C4-2B (cell line): ENCODE results near the gene ATRNL1.
A peak's percentile ranks its signal among the peaks of the same experiment; 100 is the strongest.

ENCODE experiments used
- H3K27ac ChIP-seq: fragments of 450-650 bp; 2 replicates; pipeline ENCODE4 v1.5.1; 2017
- CTCF ChIP-seq: fragments of 450-650 bp; conservative IDR thresholded peaks from 2 replicates; pipeline ENCODE4 v1.5.1; 2017; ENCODE audit warnings: mild to moderate bottlenecking
- ZFX ChIP-seq: fragments of 450-650 bp; IDR thresholded peaks from 2 replicates; pipeline ENCODE4 v1.6.1; 2017

The ATRNL1 gene

DNA sequence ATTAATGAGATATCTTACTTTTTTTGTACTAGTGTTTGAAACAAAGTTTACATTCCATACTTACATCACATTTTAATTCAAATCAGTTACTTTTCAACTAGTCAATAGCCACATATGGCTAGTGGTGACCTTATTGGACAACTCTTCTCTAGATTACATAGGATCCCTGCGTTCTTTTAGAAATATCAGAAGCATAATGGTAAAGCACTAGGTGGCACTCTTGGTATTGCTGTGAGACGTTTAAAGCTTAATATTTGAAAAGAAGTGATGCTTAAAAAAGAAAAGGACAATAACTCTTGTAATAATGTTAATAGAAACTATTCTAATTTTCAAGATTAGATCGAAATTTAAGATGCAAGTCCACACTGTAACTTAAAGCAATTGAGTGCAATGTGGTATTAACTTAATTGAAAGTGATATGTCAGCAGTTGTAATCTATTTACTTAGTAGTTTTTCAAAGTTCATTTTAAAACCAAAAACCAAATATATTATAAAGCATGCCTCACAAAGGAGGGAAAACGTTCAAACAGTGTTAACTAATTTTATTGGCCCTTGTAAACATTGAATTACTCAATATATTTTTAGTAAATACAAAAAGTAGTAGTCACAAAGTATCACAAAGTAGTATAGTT, 339.1 kb downstream of the ATRNL1 start:
- TF ChIP-seq CTCF: peak; percentile 81
- no peak for TF ChIP-seq ZFX
- no peak overlapping the region for H3K27ac ChIP-seq

GRCh38 chr10:115436999-115437398, 343.8 kb downstream of the ATRNL1 start:
- no peak for TF ChIP-seq ZFX
- no peak for TF ChIP-seq CTCF
- no peak overlapping the region for H3K27ac ChIP-seq

DNA sequence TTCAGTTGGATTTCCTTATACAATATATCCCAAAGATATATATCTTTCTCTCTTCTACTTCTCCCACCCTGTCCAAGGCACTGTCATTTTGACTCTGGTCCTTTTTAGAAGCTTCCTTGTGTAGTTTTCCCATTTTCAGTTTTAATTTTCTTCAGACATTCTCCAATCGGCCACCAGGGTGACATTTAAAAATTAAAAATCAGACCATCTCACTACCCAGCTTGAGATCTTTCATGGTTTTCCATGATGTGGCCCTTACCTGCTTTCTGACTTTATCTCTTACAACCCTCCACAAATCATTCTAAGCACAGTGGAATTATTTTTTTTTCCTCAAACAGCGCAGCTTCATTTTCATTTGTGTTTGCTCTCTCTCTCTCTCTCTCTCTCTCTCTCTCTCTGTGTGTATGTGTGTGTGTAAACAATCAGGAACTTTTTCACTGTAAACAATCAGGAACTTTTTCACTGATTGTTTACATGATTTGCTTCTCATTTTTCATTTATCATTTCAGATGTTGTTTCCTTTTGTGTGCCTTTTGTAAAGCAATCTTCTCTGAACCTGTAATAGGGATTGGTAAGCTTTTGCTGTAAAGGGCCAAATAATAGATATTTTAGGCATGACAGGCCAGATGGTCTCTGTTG, 348.9 kb downstream of the ATRNL1 start:
- peak; percentile 67 for TF ChIP-seq CTCF
- no peak for TF ChIP-seq ZFX
- H3K27ac ChIP-seq: no peak overlapping the region

GRCh38 chr10:115456812-115457211, 363.6 kb downstream of the ATRNL1 start:
- H3K27ac ChIP-seq: no peak overlapping the region
- TF ChIP-seq ZFX (no peak), CTCF (no peak)

- TF ChIP-seq CTCF (no peak), ZFX (no peak)
- no peak overlapping the region for H3K27ac ChIP-seq
Measured at GRCh38 chr10:115483294-115483693, 390.1 kb downstream of the ATRNL1 start.

GRCh38 chr10:115491526-115492140, 398.5 kb downstream of the ATRNL1 start:
- TF ChIP-seq ZFX (no peak), CTCF (no peak)
- no peak overlapping the region for H3K27ac ChIP-seq

- TF ChIP-seq ZFX (no peak), CTCF (no peak)
- no peak overlapping the region for H3K27ac ChIP-seq
Measured at GRCh38 chr10:115503546-115503945, 410.4 kb downstream of the ATRNL1 start.
